Liver (tissue), 6 donors: ENCODE results near the gene METTL17. TPM values are rescaled to one million over a fixed set of nuclear protein-coding genes. Genes with fewer than 3 reads are reported as not detected.

ENCODE experiments used
- RXRA ChIP-seq, 2 donors: IDR thresholded peaks; 2 replicates each; pipeline ENCODE4 v1.6.1; 2017 to 2018; ENCODE audit warnings: antibody characterized with exemption in 2 of 2, mild to moderate bottlenecking in 1 of 2
- polyA plus RNA-seq, 2 donors: library from polyadenylated mRNA; stranded (reverse) in 1 of 2; unstranded in 1 of 2; fragments of 200-250 nt in 1 of 2; fragments of >200 nt in 1 of 2; fragmentation: Nextera tagmentation in 1 of 2; extraction: Ambion mirVana in 1 of 2; gene quantifications; one replicate each; pipeline versions ENCODE4 v1.2.1 to v1.2.3, GENCODE V29; 2013 to 2015
- small RNA-seq: library from RNA; depleted of rRNA; stranded (forward); fragments of <200 nt; gene quantifications from one replicate; pipeline ENCODE3, GENCODE V24; 2014
- total RNA-seq, 2 donors: library from RNA; depleted of rRNA; stranded (reverse); fragments of >200 nt; gene quantifications; one replicate each; pipeline ENCODE4 v1.2.3, GENCODE V29; 2014
- donor health status: healthy.
- donor health status: healthy.
- donor health status: healthy.

The METTL17 gene
- total and polyA plus RNA-seq, 4 donors: 31.0 to 64.8 (median 47.3) TPM

- TF ChIP-seq RXRA (IDR thresholded peaks at IDR 0.05): peak; percentile 97 to 98
Measured at GRCh38 chr14:21043974-21044618, 54.3 kb downstream of the METTL17 start (continued).

Small RNAs within 50 kb of the gene (small RNA-seq; reads per million reads assigned to genes)
- not detected for gene RN7SL189P

Other genes starting within 250 kb of the METTL17 start
- gene EDDM3A, start 244.1 kb upstream of the METTL17 start, total RNA-seq: not detected
- gene EDDM3A, start 244.1 kb upstream of the METTL17 start, polyA plus RNA-seq: not detected
- gene EDDM3B, start 221.6 kb upstream of the METTL17 start, total RNA-seq: not detected
- gene EDDM3B, start 221.6 kb upstream of the METTL17 start, polyA plus RNA-seq: not detected
- 1 to 10 TPM; 3.9 to 4.6 TPM for gene RNASE6, start 208.7 kb upstream of the METTL17 start, total RNA-seq
- 1 to 10 TPM; 3.2 to 7.0 TPM for gene RNASE6, start 208.7 kb upstream of the METTL17 start, polyA plus RNA-seq
- 10 to 100 TPM in 1 of 2 donors, 1 to 10 TPM in 1; 5.8 to 11.7 TPM for gene RNASE1, start 187.1 kb upstream of the METTL17 start, total RNA-seq
- gene RNASE1, start 187.1 kb upstream of the METTL17 start, polyA plus RNA-seq: 10 to 100 TPM; 32.6 to 37.9 TPM
- gene RNASE3, start 98.6 kb upstream of the METTL17 start, total RNA-seq: 10 to 100 TPM in 1 of 2 donors, not detected in 1; 12.2 TPM
- gene RNASE3, start 98.6 kb upstream of the METTL17 start, polyA plus RNA-seq: under 1 TPM in 1 of 2 donors, not detected in 1; 0.52 TPM
- gene RNASE2, start 34.5 kb upstream of the METTL17 start, total RNA-seq: 10 to 100 TPM in 1 of 2 donors, under 1 TPM in 1; 0.59 to 27.0 TPM
- 1 to 10 TPM; 2.9 to 5.7 TPM for gene RNASE2, start 34.5 kb upstream of the METTL17 start, polyA plus RNA-seq
- under 1 TPM in 1 of 2 donors, not detected in 1; 0.08 TPM for gene SLC39A2, start 9.3 kb downstream of the METTL17 start, total RNA-seq
- gene SLC39A2, start 9.3 kb downstream of the METTL17 start, polyA plus RNA-seq: under 1 TPM in 1 of 2 donors, not detected in 1; 0.05 TPM
- 100 to 1,000 TPM; 107 to 191 TPM for gene NDRG2, start 35.1 kb downstream of the METTL17 start, total RNA-seq
- gene NDRG2, start 35.1 kb downstream of the METTL17 start, polyA plus RNA-seq: 100 to 1,000 TPM in 1 of 2 donors, 10 to 100 TPM in 1; 72.9 to 156 TPM
- 1 to 10 TPM; 1.6 to 5.9 TPM for gene TPPP2, start 40.2 kb downstream of the METTL17 start, total RNA-seq
- gene TPPP2, start 40.2 kb downstream of the METTL17 start, polyA plus RNA-seq: 1 to 10 TPM; 1.5 to 1.6 TPM
- gene RNASE13, start 44.8 kb downstream of the METTL17 start, total RNA-seq: under 1 TPM; 0.05 to 0.08 TPM
- gene RNASE13, start 44.8 kb downstream of the METTL17 start, polyA plus RNA-seq: not detected
- gene RNASE7, start 52.4 kb downstream of the METTL17 start, total RNA-seq: under 1 TPM in 1 of 2 donors, not detected in 1; 0.33 TPM
- gene RNASE7, start 52.4 kb downstream of the METTL17 start, polyA plus RNA-seq: under 1 TPM; 0.11 to 0.12 TPM
- not detected for gene RNASE8, start 67.8 kb downstream of the METTL17 start, total RNA-seq
- not detected for gene RNASE8, start 67.8 kb downstream of the METTL17 start, polyA plus RNA-seq
- 10 to 100 TPM; 19.8 to 42.5 TPM for gene ARHGEF40, start 80.3 kb downstream of the METTL17 start, total RNA-seq
- gene ARHGEF40, start 80.3 kb downstream of the METTL17 start, polyA plus RNA-seq: 10 to 100 TPM in 1 of 2 donors, 1 to 10 TPM in 1; 9.3 to 14.0 TPM
- gene ZNF219, start 108.7 kb downstream of the METTL17 start, total RNA-seq: 1 to 10 TPM; 4.7 to 6.2 TPM
- 10 to 100 TPM in 1 of 2 donors, 1 to 10 TPM in 1; 1.3 to 10.5 TPM for gene ZNF219, start 108.7 kb downstream of the METTL17 start, polyA plus RNA-seq
- under 1 TPM; 0.19 to 0.25 TPM for gene TMEM253, start 111.1 kb downstream of the METTL17 start, total RNA-seq
- under 1 TPM in 1 of 2 donors, not detected in 1; 0.14 TPM for gene TMEM253, start 111.1 kb downstream of the METTL17 start, polyA plus RNA-seq
- not detected for gene OR5AU1, start 166.1 kb downstream of the METTL17 start, total RNA-seq
- not detected for gene OR5AU1, start 166.1 kb downstream of the METTL17 start, polyA plus RNA-seq